GM12878 (cell line): ENCODE results near the gene TEC.

ENCODE experiments used
- DPF2 ChIP-seq: fragments of 450-650 bp; IDR thresholded peaks from 2 replicates; pipeline ENCODE4 v1.6.1; 2017; ENCODE audit warnings: mild to moderate bottlenecking
- EP300 ChIP-seq, 2 experiments: fragments of 150-350 bp in 1 of 2; IDR thresholded peaks; 2 replicates each; pipeline ENCODE4 v1.6.1; 2011 to 2012; ENCODE audit warnings: low read depth in 2 of 2, low read length in 2 of 2, borderline replicate concordance in 1 of 2, improper control_type of control experiment in 1 of 2, inconsistent platforms in 1 of 2; ENCODE audit not compliant: control insufficient read depth in 1 of 2
- POLR2A ChIP-seq: IDR thresholded peaks from 2 replicates; pipeline ENCODE4 v1.6.1; 2011; ENCODE audit warnings: low read depth, mild to moderate bottlenecking, low read length
- POLR2AphosphoS5 ChIP-seq: IDR thresholded peaks from 2 replicates; pipeline ENCODE4 v1.6.1; 2011; ENCODE audit warnings: mild to moderate bottlenecking, low read length, inconsistent platforms
- SIN3A ChIP-seq: IDR thresholded peaks from 2 replicates; pipeline ENCODE4 v1.6.1; 2012; ENCODE audit warnings: low read depth, low read length, improper control_type of control experiment
- SMC3 ChIP-seq: IDR thresholded peaks from 2 replicates; pipeline ENCODE4 v1.6.1; 2011; ENCODE audit warnings: low read length, improper control_type of control experiment, borderline replicate concordance
- ZNF274 ChIP-seq: IDR thresholded peaks from one replicate; pipeline ENCODE4 v1.8.0; 2011; ENCODE audit not compliant: insufficient read length, insufficient read depth
- TF ChIP-seq, protein P1 (sequence below): IDR thresholded peaks from 2 replicates; pipeline ENCODE4 v1.6.1; 2012; ENCODE audit warnings: low read depth, low read length, improper control_type of control experiment
- TF ChIP-seq, protein P2 (sequence below), 3 experiments: IDR thresholded peaks in 2 of 3; conservative IDR thresholded peaks in 1 of 3; 2 replicates each; pipeline ENCODE4 v1.5.1; 2011; ENCODE audit warnings: low read depth in 3 of 3, low read length in 3 of 3, mild to moderate bottlenecking in 3 of 3, control low read depth in 2 of 3, moderate library complexity in 2 of 3, inconsistent platforms in 1 of 3, mixed read lengths in 1 of 3; ENCODE audit not compliant: control insufficient read depth in 2 of 3, insufficient read depth in 1 of 3; ENCODE audit errors: extremely low read depth in 1 of 3
- TF ChIP-seq, protein P3 (sequence below): fragments of 450-650 bp; formaldehyde crosslinking; IDR thresholded peaks from 2 replicates; pipeline ENCODE4 v1.4.0; 2022; ENCODE audit warnings: mild to moderate bottlenecking, moderate library complexity
- TF ChIP-seq, protein P4 (sequence below): IDR thresholded peaks from 2 replicates; pipeline ENCODE4 v1.6.1; 2011; ENCODE audit warnings: low read depth, low read length, improper control_type of control experiment, borderline replicate concordance

DNA sequence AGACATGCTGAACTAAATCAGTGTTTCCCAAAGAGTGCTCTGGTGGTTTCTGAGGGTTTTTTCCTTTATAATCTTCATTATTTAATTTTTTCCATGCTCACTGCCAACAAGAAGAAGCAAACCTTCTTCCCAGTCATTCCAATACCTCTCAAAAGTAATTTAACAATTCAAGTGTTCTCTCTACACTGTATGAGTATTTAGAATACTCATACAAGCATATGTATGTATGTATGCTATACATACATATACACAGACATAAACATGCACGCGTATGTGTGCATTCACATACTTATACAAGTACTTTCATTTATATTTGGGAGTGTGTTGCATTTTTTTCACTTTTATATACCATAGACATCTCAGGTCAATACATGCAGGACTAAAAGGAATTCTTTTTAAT lies 81.2 kb downstream of the TEC start:
- no peak for TF ChIP-seq EP300 (IDR thresholded peaks at IDR 0.05; ENCODE audit: borderline replicate concordance in 1 of 2, control insufficient read depth in 1 of 2, low read depth in 2 of 2, low read length in 2 of 2)
- no peak for TF ChIP-seq SMC3
- TF ChIP-seq, protein P1, sequence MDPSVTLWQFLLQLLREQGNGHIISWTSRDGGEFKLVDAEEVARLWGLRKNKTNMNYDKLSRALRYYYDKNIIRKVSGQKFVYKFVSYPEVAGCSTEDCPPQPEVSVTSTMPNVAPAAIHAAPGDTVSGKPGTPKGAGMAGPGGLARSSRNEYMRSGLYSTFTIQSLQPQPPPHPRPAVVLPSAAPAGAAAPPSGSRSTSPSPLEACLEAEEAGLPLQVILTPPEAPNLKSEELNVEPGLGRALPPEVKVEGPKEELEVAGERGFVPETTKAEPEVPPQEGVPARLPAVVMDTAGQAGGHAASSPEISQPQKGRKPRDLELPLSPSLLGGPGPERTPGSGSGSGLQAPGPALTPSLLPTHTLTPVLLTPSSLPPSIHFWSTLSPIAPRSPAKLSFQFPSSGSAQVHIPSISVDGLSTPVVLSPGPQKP: no peak
- TF ChIP-seq, protein P2, sequence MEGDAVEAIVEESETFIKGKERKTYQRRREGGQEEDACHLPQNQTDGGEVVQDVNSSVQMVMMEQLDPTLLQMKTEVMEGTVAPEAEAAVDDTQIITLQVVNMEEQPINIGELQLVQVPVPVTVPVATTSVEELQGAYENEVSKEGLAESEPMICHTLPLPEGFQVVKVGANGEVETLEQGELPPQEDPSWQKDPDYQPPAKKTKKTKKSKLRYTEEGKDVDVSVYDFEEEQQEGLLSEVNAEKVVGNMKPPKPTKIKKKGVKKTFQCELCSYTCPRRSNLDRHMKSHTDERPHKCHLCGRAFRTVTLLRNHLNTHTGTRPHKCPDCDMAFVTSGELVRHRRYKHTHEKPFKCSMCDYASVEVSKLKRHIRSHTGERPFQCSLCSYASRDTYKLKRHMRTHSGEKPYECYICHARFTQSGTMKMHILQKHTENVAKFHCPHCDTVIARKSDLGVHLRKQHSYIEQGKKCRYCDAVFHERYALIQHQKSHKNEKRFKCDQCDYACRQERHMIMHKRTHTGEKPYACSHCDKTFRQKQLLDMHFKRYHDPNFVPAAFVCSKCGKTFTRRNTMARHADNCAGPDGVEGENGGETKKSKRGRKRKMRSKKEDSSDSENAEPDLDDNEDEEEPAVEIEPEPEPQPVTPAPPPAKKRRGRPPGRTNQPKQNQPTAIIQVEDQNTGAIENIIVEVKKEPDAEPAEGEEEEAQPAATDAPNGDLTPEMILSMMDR (IDR thresholded peaks at IDR 0.05 in 2 of 3, conservative IDR thresholded peaks at IDR 0.05 in 1 of 3; ENCODE audit: control insufficient read depth in 2 of 3, extremely low read depth in 1 of 3, insufficient read depth in 1 of 3, low read depth in 3 of 3, low read length in 3 of 3): no peak
- TF ChIP-seq POLR2AphosphoS5: no peak
- no peak for TF ChIP-seq DPF2
- TF ChIP-seq POLR2A: no peak
- no peak for TF ChIP-seq SIN3A
- TF ChIP-seq, protein P3, sequence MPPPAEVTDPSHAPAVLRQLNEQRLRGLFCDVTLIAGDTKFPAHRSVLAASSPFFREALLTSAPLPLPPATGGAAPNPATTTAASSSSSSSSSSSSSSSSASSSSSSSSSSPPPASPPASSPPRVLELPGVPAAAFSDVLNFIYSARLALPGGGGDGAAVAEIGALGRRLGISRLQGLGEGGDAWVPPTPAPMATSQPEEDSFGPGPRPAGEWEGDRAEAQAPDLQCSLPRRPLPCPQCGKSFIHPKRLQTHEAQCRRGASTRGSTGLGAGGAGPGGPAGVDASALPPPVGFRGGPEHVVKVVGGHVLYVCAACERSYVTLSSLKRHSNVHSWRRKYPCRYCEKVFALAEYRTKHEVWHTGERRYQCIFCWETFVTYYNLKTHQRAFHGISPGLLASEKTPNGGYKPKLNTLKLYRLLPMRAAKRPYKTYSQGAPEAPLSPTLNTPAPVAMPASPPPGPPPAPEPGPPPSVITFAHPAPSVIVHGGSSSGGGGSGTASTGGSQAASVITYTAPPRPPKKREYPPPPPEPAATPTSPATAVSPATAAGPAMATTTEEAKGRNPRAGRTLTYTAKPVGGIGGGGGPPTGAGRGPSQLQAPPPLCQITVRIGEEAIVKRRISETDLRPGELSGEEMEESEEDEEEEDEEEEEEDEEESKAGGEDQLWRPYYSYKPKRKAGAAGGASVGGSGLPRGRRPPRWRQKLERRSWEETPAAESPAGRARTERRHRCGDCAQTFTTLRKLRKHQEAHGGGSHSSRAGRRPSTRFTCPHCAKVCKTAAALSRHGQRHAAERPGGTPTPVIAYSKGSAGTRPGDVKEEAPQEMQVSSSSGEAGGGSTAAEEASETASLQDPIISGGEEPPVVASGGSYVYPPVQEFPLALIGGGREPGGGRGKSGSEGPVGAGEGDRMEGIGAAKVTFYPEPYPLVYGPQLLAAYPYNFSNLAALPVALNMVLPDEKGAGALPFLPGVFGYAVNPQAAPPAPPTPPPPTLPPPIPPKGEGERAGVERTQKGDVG (CRISPR knock-in tag): no peak
- no peak for TF ChIP-seq ZNF274
- TF ChIP-seq, protein P4, sequence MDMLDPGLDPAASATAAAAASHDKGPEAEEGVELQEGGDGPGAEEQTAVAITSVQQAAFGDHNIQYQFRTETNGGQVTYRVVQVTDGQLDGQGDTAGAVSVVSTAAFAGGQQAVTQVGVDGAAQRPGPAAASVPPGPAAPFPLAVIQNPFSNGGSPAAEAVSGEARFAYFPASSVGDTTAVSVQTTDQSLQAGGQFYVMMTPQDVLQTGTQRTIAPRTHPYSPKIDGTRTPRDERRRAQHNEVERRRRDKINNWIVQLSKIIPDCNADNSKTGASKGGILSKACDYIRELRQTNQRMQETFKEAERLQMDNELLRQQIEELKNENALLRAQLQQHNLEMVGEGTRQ: no peak
